ENCODE data around the gene SLC16A11. TPM values are rescaled to one million over a fixed set of nuclear protein-coding genes. Genes with fewer than 3 reads are reported as not detected.

Gene SLC16A11
- total RNA-seq, 1 experiment from 2014 or later = not detected

Other genes starting within 250 kb of the SLC16A11 start
- gene TEKT1, start 212.4 kb downstream of the SLC16A11 start, total RNA-seq (2014; rRNA removed; shearing (Covaris generic)) = not detected in 2 replicates
- gene ALOX12, start 48.0 kb downstream of the SLC16A11 start, total RNA-seq (2014; rRNA removed; shearing (Covaris generic)) = not detected in 2 replicates
- 156 and 180 TPM in 2 replicates for gene RNASEK, start 31.5 kb downstream of the SLC16A11 start, total RNA-seq (2014; rRNA removed; shearing (Covaris generic))
- gene BCL6B, start 21.0 kb downstream of the SLC16A11 start, total RNA-seq (2014; rRNA removed; shearing (Covaris generic)) = not detected in 2 replicates
- 0.12 and 0.20 TPM in 2 replicates for gene SLC16A13, start 8.1 kb downstream of the SLC16A11 start, total RNA-seq (2014; rRNA removed; shearing (Covaris generic))
- gene CLEC10A, start 36.2 kb upstream of the SLC16A11 start, total RNA-seq (2014; rRNA removed; shearing (Covaris generic)) = not detected in 2 replicates
- not detected in 2 replicates for gene ASGR2, start 70.7 kb upstream of the SLC16A11 start, total RNA-seq (2014; rRNA removed; shearing (Covaris generic))
- gene ASGR1, start 135.3 kb upstream of the SLC16A11 start, total RNA-seq (2014; rRNA removed; shearing (Covaris generic)) = not detected in 2 replicates
- gene DLG4, start 175.7 kb upstream of the SLC16A11 start, total RNA-seq (2014; rRNA removed; shearing (Covaris generic)) = 6.5 and 6.6 TPM in 2 replicates
- gene ACADVL, start 175.8 kb upstream of the SLC16A11 start, total RNA-seq (2014; rRNA removed; shearing (Covaris generic)) = 287 and 295 TPM in 2 replicates
- gene DVL2, start 190.4 kb upstream of the SLC16A11 start, total RNA-seq (2014; rRNA removed; shearing (Covaris generic)) = 24.6 and 25.0 TPM in 2 replicates
- 24.7 and 40.3 TPM in 2 replicates for gene PHF23, start 195.4 kb upstream of the SLC16A11 start, total RNA-seq (2014; rRNA removed; shearing (Covaris generic))
- 451 and 468 TPM in 2 replicates for gene GABARAP, start 198.4 kb upstream of the SLC16A11 start, total RNA-seq (2014; rRNA removed; shearing (Covaris generic))
- gene CTDNEP1, start 207.6 kb upstream of the SLC16A11 start, total RNA-seq (2014; rRNA removed; shearing (Covaris generic)) = 37.4 and 38.0 TPM in 2 replicates
- gene ELP5, start 208.1 kb upstream of the SLC16A11 start, total RNA-seq (2014; rRNA removed; shearing (Covaris generic)) = 23.7 and 28.2 TPM in 2 replicates
- gene CLDN7, start 218.4 kb upstream of the SLC16A11 start, total RNA-seq (2014; rRNA removed; shearing (Covaris generic)) = 0.48 and 2.0 TPM in 2 replicates
- gene SLC2A4, start 237.6 kb upstream of the SLC16A11 start, total RNA-seq (2014; rRNA removed; shearing (Covaris generic)) = 0.20 TPM in 1 of 2 replicates, not detected in the other

Data from RPMI7951 (cell line).